Epithelial cell of prostate (primary cell): ENCODE data around the gene TAF11L13.
"Not testable (repeated sequence)": the region's sequence is repeated elsewhere in the genome, so short reads cannot be mapped to it uniquely, and the experiment has no call there.

ENCODE experiments used
- DNase-seq: peaks from one replicate; pipeline ENCODE4 v3.0.0-alpha.2; 2011; ENCODE audit warnings: low read depth, low spot score
- H3K27ac ChIP-seq: fragments of 450-650 bp; 2 replicates; pipeline ENCODE4 v1.5.1; 2017; ENCODE audit warnings: mild to moderate bottlenecking

TAF11L13 gene

GRCh38 chr5:17631788-17632187 is at the start of gene TAF11L13:
Gene TAF11L13 (plus strand): TSS chr5:17632088.
- not testable (repeated sequence) for DNase-seq, H3K27ac ChIP-seq

DNA sequence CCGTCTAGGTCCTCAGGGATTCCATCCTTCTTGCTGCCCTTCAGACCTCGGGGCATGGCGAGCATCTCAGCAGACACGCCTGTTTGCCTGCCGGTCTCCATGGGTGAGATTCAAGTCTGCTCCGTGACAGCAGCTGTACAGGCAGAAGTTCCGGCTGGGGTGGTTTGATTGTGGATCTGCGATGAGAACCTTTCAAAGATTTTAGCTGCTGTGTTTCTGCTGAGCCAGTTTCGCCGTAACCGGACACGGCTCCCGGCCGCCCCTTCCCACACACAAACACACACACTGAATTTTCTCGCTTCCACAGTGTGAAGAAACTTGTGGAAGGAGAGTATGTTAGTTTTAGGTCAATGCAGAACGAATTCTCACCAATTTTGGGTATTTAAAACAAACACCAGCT is 46.2 kb upstream of the TAF11L13 start, which contains the start of gene TAF11L7:
Gene TAF11L7 (minus strand): TSS at position 101 of the 400 bp plus-strand sequence.
- DNase-seq, H3K27ac ChIP-seq: not testable (repeated sequence)

DNA sequence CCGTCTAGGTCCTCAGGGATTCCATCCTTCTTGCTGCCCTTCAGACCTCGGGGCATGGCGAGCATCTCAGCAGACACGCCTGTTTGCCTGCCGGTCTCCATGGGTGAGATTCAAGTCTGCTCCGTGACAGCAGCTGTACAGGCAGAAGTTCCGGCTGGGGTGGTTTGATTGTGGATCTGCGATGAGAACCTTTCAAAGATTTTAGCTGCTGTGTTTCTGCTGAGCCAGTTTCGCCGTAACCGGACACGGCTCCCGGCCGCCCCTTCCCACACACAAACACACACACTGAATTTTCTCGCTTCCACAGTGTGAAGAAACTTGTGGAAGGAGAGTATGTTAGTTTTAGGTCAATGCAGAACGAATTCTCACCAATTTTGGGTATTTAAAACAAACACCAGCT is 41.0 kb upstream of the TAF11L13 start, which contains the start of gene TAF11L8:
Gene TAF11L8 (minus strand): TSS at position 101 of the 400 bp plus-strand sequence.
- not testable (repeated sequence) for DNase-seq, H3K27ac ChIP-seq

GRCh38 chr5:17594255-17594654 is 37.6 kb upstream of the TAF11L13 start, which contains the start of gene TAF11L9:
Gene TAF11L9 (minus strand): TSS chr5:17594394.
- H3K27ac ChIP-seq, DNase-seq: not testable (repeated sequence)

DNA sequence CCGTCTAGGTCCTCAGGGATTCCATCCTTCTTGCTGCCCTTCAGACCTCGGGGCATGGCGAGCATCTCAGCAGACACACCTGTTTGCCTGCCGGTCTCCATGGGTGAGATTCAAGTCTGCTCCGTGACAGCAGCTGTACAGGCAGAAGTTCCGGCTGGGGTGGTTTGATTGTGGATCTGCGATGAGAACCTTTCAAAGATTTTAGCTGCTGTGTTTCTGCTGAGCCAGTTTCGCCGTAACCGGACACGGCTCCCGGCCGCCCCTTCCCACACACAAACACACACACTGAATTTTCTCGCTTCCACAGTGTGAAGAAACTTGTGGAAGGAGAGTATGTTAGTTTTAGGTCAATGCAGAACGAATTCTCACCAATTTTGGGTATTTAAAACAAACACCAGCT is 34.2 kb upstream of the TAF11L13 start, which contains the start of gene TAF11L10:
Gene TAF11L10 (minus strand): TSS at position 101 of the 400 bp plus-strand sequence.
- H3K27ac ChIP-seq, DNase-seq: not testable (repeated sequence)

DNA sequence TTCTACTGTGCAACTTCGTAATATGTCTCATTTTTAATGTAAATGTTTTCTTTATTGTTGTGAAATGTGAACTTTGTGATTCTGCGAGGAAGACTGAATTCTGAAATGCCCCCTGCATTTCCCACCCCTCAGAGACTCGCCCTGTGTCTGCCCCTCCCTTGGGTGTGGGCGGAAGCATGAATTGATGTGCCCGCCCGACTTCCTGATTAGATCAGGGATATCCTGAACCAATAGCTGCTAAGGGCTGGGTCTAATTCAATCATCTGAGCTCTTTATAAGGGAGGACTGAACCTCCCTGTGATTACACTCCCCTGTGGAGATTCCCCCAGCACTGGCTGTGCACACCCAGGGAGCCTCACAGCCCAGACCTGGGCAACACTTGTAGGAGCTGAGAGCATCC is 28.0 kb upstream of the TAF11L13 start, which contains the start of gene TAF11L11:
Gene TAF11L11 (plus strand): TSS at position 304 of the 400 bp plus-strand sequence.
- DNase-seq: not testable (repeated sequence)

GRCh38 chr5:17604951-17605350 is 26.9 kb upstream of the TAF11L13 start:
- no peak overlapping the region for H3K27ac ChIP-seq
- no peak for DNase-seq

More for the DNA sequence above, 28.0 kb upstream of the TAF11L13 start, which contains the start of gene TAF11L11:
- not testable (repeated sequence) for H3K27ac ChIP-seq

- DNase-seq: not testable (repeated sequence)
Measured at GRCh38 chr5:17607461-17607860, 24.4 kb upstream of the TAF11L13 start.

DNA sequence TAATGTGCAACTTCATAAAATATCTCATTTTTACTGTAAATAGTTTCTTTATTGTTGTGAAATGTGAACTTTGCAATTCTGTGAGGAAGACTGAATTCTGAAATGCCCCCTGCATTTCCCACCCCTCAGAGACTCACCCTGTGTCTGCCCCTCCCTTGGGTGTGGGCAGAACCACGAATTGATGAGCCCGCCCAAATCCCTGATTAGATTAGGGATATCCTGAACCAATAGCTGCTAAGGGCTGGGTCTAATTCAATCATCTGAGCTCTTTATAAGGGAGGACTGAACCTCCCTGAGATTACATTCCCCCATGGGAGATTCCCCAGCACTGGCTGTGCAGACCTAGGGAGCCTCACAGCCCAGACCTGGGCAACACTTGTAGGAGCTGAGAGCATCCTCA is 21.8 kb upstream of the TAF11L13 start, which contains the start of gene TAF11L12:
Gene TAF11L12 (plus strand): TSS at position 301 of the 400 bp plus-strand sequence.
- not testable (repeated sequence) for DNase-seq

More at GRCh38 chr5:17607461-17607860, 24.4 kb upstream of the TAF11L13 start:
- not testable (repeated sequence) for H3K27ac ChIP-seq

GRCh38 chr5:17614872-17615605 is 16.8 kb upstream of the TAF11L13 start:
- H3K27ac ChIP-seq: no peak overlapping the region
- no peak for DNase-seq

More for the DNA sequence above, 21.8 kb upstream of the TAF11L13 start, which contains the start of gene TAF11L12:
- not testable (repeated sequence) for H3K27ac ChIP-seq

- DNase-seq: no peak
- H3K27ac ChIP-seq: no peak overlapping the region
Measured at GRCh38 chr5:17619354-17619753, 12.5 kb upstream of the TAF11L13 start.

- no peak overlapping the region for H3K27ac ChIP-seq
- DNase-seq: no peak
Measured at GRCh38 chr5:17620627-17621026, 11.3 kb upstream of the TAF11L13 start.

GRCh38 chr5:17625686-17626085 is 6.2 kb upstream of the TAF11L13 start:
- no peak overlapping the region for H3K27ac ChIP-seq
- DNase-seq: no peak

DNA sequence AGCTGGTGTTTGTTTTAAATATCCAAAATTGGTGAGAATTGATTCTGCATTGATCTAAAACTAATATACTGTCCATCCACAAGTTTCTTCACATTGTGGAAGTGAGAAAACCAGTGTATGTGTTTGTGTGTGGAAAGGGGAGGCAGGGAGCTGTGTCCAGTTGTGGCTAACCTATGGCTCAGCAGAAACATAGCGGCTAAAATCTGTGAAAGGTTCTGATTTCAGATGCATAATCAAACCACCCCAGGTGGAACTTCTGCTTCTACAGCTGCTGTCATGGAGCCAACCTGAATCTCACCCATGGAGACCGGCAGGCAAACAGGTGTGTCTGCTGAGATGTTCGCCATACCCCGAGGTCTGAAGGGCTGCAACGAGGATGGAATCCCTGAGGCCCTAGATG is 2.3 kb downstream of the TAF11L13 start, which contains the start of gene TAF11L14:
Gene TAF11L14 (plus strand): TSS at position 301 of the 400 bp plus-strand sequence.
- DNase-seq: no peak

GRCh38 chr5:17649232-17649631 is 17.3 kb downstream of the TAF11L13 start:
- DNase-seq: not testable (repeated sequence)

More for the DNA sequence above, 2.3 kb downstream of the TAF11L13 start, which contains the start of gene TAF11L14:
- H3K27ac ChIP-seq: no peak within 1 kb of the TSS

DNA sequence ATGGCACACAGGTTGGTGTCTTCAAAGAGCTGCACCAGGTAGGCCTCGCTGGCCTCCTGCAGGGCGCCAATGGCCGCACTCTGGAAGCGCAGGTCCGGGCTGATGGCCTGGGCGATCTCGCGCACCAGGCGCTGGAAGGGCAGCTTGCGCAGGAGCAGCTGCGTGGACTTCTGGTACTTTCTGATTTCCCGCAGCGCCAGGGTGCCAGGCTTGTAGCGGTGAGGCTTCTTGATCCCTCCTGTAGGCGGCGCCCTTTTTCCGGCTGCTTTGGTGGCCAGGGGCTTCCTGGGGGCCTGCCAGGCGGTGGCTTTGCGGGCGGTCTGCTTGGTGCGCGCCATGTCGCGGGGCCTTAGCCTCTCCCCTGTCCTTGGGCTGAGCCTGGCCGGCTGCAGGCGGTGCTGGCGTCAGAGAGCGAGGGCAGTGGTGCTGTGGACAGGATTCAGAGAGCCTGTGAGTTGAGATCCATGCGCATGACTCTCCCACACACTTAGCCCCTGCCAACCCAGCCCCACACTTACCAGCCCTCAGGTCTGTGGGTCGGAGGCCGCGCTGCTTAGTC is 23.4 kb downstream of the TAF11L13 start:
- not testable (repeated sequence) for DNase-seq, H3K27ac ChIP-seq

More at GRCh38 chr5:17649232-17649631, 17.3 kb downstream of the TAF11L13 start:
- not testable (repeated sequence) for H3K27ac ChIP-seq

DNA sequence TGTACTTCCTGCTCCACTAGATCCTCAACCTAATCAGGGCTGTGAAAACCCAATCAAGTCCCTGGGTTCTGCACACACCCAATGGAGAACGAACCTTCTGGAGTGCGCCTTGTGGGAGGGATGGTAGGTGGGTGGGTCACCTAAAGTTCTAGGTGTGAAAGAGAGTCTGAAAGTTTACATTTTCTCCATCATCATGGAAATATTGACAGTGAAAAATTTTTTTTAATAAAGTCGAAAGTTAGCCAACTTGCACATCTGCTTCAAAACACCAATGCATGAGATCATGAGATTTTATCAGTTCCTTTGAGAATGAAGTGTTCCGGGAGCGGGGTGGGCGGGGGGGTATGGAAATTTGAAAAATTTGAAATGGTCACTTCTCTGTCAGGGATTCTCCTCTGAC is 24.0 kb downstream of the TAF11L13 start:
- H3K27ac ChIP-seq: no peak overlapping the region
- DNase-seq: no peak

GRCh38 chr5:17663182-17663581 is 31.3 kb downstream of the TAF11L13 start:
- DNase-seq: no peak
- H3K27ac ChIP-seq: no peak overlapping the region

DNA sequence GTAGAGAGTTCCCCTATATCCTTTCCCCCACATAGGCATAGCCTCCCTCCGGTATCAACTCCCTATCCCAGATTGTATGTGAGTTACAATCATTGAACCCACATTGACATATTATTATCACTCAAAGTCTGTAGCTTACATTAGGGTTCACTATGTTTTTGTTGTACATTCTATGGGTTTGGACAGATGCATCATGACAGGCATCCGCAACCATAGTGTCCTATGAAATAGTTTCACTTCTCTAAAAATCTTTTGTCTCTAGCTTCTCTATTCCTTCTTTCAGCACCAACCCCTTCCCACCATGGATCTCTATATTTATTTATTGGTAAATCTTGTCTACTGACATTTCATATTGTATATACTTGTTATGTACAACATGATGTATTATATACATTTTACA is 33.9 kb downstream of the TAF11L13 start:
- H3K27ac ChIP-seq: no peak overlapping the region
- no peak for DNase-seq

GRCh38 chr5:17666726-17667235 is 34.9 kb downstream of the TAF11L13 start:
- DNase-seq: no peak
- H3K27ac ChIP-seq: no peak overlapping the region
